A549 (cell line): ENCODE measurements around the gene CD109. TPM values are rescaled to one million over a fixed set of nuclear protein-coding genes. Genes with fewer than 3 reads are reported as not detected.
A peak's percentile ranks its signal among the peaks of the same experiment; 100 is the strongest.

Experiments
- ATAC-seq, 2 experiments: fragments of 200-7000 bp in 1 of 2; fragments of >200 bp in 1 of 2; cut with Nextera tagmentation in 1 of 2; cut with Tn5 transposase in 1 of 2; 3 replicates each; pipeline versions ENCODE4 v1.8.0 to v1.9.1; 2018 to 2020; ENCODE audit warnings: mild to moderate bottlenecking in 1 of 2, moderate library complexity in 1 of 2
- CTCF ChIA-PET: fragments of 300-600 bp; sonication (Branson Sonifier 250); formaldehyde crosslinking; extraction: SDS; loops from one replicate; lab custom pipeline; 2021; ENCODE audit warnings: antibody characterized with exemption, inconsistent platforms; lab: Yijun Ruan, JAX
- POLR2A ChIA-PET: fragments of 350-600 bp; formaldehyde crosslinking; extraction: SDS; loops from one replicate; lab custom pipeline; 2021; ENCODE audit warnings: antibody characterized with exemption, inconsistent platforms; lab: Yijun Ruan, JAX
- DNase-seq, 2 experiments: peaks; one replicate each; pipeline versions ENCODE4 v3.0.0 to v3.0.0-alpha.2; 2011 to 2016; ENCODE audit warnings: low read depth in 1 of 2, low spot score in 1 of 2
- FAIRE-seq: peaks from 2 replicates; lab custom pipeline; 2011; peaks lifted over from hg19 to GRCh38; lab: Jason Lieb, UNC
- H3K27ac ChIP-seq, 2 experiments: fragments of >200 bp; sonication (Bioruptor Twin); formaldehyde crosslinking; 3 replicates each; pipeline ENCODE4 v1.5.1; 2016 to 2017
- H3K4me1 ChIP-seq: fragments of >200 bp; sonication (Bioruptor Twin); formaldehyde crosslinking; 3 replicates; pipeline ENCODE4 v1.6.1; 2016
- H3K4me2 ChIP-seq: fragments of >200 bp; sonication (Bioruptor Twin); formaldehyde crosslinking; 3 replicates; pipeline ENCODE4 v1.6.1; 2016
- H3K4me3 ChIP-seq: fragments of >200 bp; sonication (Bioruptor Twin); formaldehyde crosslinking; 3 replicates; pipeline ENCODE4 v1.5.1; 2016
- H3K9me3 ChIP-seq: fragments of >200 bp; sonication (Bioruptor Twin); formaldehyde crosslinking; 3 replicates; pipeline ENCODE4 v1.6.1; 2016
- CBX2 ChIP-seq: fragments of 200-600 bp; sonication (generic); IDR thresholded peaks from 2 replicates; pipeline ENCODE4 v1.6.1; 2016; ENCODE audit warnings: low read depth, mild to moderate bottlenecking, borderline replicate concordance
- EHMT2 ChIP-seq: fragments of 200-600 bp; sonication (generic); IDR thresholded peaks from 2 replicates; pipeline ENCODE4 v1.6.1; 2016; ENCODE audit warnings: antibody characterized with exemption, low read depth, mild to moderate bottlenecking, moderate library complexity
- EP300 ChIP-seq, 2 experiments: fragments of >200 bp; sonication (Bioruptor Twin); formaldehyde crosslinking; IDR thresholded peaks; 2 replicates in 1 of 2; 3 replicates in 1 of 2; pipeline ENCODE4 v1.6.1; 2016 to 2017
- FOSB ChIP-seq: fragments of 250-450 bp; sonication (Bioruptor Pico); IDR thresholded peaks from 2 replicates; pipeline ENCODE4 v1.5.0; 2020; ENCODE audit warnings: mild to moderate bottlenecking, moderate library complexity
- FOSL2 ChIP-seq, 2 experiments: fragments of 450-650 bp in 1 of 2; fragments of >200 bp in 1 of 2; sonication (Bioruptor Twin) in 1 of 2; formaldehyde crosslinking; IDR thresholded peaks; 2 replicates each; pipeline versions ENCODE4 v1.5.0 to v1.6.1; 2016 to 2020; ENCODE audit warnings: mild to moderate bottlenecking in 1 of 2, moderate library complexity in 1 of 2
- GATA3 ChIP-seq: IDR thresholded peaks from 2 replicates; pipeline ENCODE4 v1.6.1; 2012; ENCODE audit warnings: borderline replicate concordance
- HOXB13 ChIP-seq: fragments of 250-450 bp; sonication (Bioruptor Pico); IDR thresholded peaks from 2 replicates; pipeline ENCODE4 v1.5.0; 2020; ENCODE audit warnings: low read depth, mild to moderate bottlenecking, moderate library complexity
- JUNB ChIP-seq: fragments of >200 bp; sonication (Bioruptor Twin); formaldehyde crosslinking; IDR thresholded peaks from 2 replicates; pipeline ENCODE4 v1.6.1; 2016
- KDM5A ChIP-seq: fragments of 200-600 bp; sonication (generic); IDR thresholded peaks from 2 replicates; pipeline ENCODE4 v1.6.1; 2016; ENCODE audit warnings: antibody characterized with exemption, mild to moderate bottlenecking
- MAFK ChIP-seq: fragments of 450-650 bp; IDR thresholded peaks from 2 replicates; pipeline ENCODE4 v1.6.1; 2014; ENCODE audit not compliant: partially characterized antibody
- MAZ ChIP-seq: fragments of 150-350 bp; IDR thresholded peaks from 2 replicates; pipeline ENCODE4 v1.6.1; 2014; ENCODE audit warnings: antibody characterized with exemption, low read depth, low read length, borderline replicate concordance
- MYC ChIP-seq: IDR thresholded peaks from 2 replicates; pipeline ENCODE4 v1.6.1; 2012; ENCODE audit warnings: mild to moderate bottlenecking, inconsistent platforms, low read length, improper control_type of control experiment, borderline replicate concordance
- NR3C1 ChIP-seq: fragments of >200 bp; sonication (Bioruptor Twin); formaldehyde crosslinking; IDR thresholded peaks from 3 replicates; pipeline ENCODE4 v1.6.1; 2017
- RAD21 ChIP-seq, 2 experiments: fragments of >200 bp in 1 of 2; sonication (Bioruptor Twin) in 1 of 2; formaldehyde crosslinking in 1 of 2; IDR thresholded peaks in 1 of 2; conservative IDR thresholded peaks in 1 of 2; 2 replicates in 1 of 2; 3 replicates in 1 of 2; pipeline ENCODE4 v1.6.1; 2012 to 2018; ENCODE audit warnings: inconsistent platforms in 1 of 2
- RARB ChIP-seq: fragments of 250-450 bp; sonication (Bioruptor Pico); IDR thresholded peaks from 2 replicates; pipeline ENCODE4 v1.8.0; 2021; ENCODE audit warnings: mild to moderate bottlenecking, moderate library complexity
- RFX5 ChIP-seq: fragments of 450-650 bp; IDR thresholded peaks from 2 replicates; pipeline ENCODE4 v1.7.1; 2014; ENCODE audit warnings: antibody characterized with exemption, mild to moderate bottlenecking, moderate library complexity
- SMC3 ChIP-seq: fragments of >200 bp; sonication (Bioruptor Twin); formaldehyde crosslinking; IDR thresholded peaks from 3 replicates; pipeline ENCODE4 v1.6.1; 2018; ENCODE audit warnings: inconsistent platforms
- SREBF2 ChIP-seq: fragments of 450-650 bp; IDR thresholded peaks from 2 replicates; pipeline ENCODE4 v1.6.1; 2014; ENCODE audit warnings: mild to moderate bottlenecking, moderate library complexity
- TFCP2L1 ChIP-seq: fragments of 250-450 bp; sonication (Bioruptor Pico); IDR thresholded peaks from 2 replicates; pipeline ENCODE4 v1.5.0; 2021; ENCODE audit warnings: mild to moderate bottlenecking
- TP53 ChIP-seq: fragments of 250-450 bp; sonication (Bioruptor Pico); IDR thresholded peaks from 2 replicates; pipeline ENCODE4 v1.5.0; 2021; ENCODE audit warnings: mild to moderate bottlenecking, moderate library complexity
- WGBS: methylation state at CpG from one replicate; pipeline ENCODE4 v1.1.6; 2017; ENCODE audit errors: missing lambda C conversion rate; 5-methylcytosine and 5-hydroxymethylcytosine counted together
- polyA plus RNA-seq, 4 experiments: library from polyadenylated mRNA; depleted of rRNA in 3 of 4; stranded (reverse); fragments of >200 nt; fragmentation: RNase III in 1 of 4; extraction: RNeasy Plus Mini Kit Qiagen cat#74134 plus additional on column Dnase treatment in 1 of 4; gene quantifications; 2 replicates in 3 of 4; 3 replicates in 1 of 4; pipeline ENCODE4 v1.2.3, GENCODE V29; 2011 to 2017
- TF ChIP-seq, protein P1 (sequence below): fragments of >200 bp; sonication (Bioruptor Twin); formaldehyde crosslinking; IDR thresholded peaks from 3 replicates; pipeline ENCODE4 v1.5.1; 2016

The CD109 gene
- polyA plus RNA-seq, 2 of the 4 experiments (the other 2 are of a cell fraction) = 18.3 to 56.7 TPM

GRCh38 chr6:73727114-73727513 is 31.1 kb downstream of the CD109 start (continued):
- TF ChIP-seq FOSL2 (IDR thresholded peaks at IDR 0.05) (no peak), FOSL2 (CRISPR knock-in tag; IDR thresholded peaks at IDR 0.05) (no peak), MYC (no peak)

DNA sequence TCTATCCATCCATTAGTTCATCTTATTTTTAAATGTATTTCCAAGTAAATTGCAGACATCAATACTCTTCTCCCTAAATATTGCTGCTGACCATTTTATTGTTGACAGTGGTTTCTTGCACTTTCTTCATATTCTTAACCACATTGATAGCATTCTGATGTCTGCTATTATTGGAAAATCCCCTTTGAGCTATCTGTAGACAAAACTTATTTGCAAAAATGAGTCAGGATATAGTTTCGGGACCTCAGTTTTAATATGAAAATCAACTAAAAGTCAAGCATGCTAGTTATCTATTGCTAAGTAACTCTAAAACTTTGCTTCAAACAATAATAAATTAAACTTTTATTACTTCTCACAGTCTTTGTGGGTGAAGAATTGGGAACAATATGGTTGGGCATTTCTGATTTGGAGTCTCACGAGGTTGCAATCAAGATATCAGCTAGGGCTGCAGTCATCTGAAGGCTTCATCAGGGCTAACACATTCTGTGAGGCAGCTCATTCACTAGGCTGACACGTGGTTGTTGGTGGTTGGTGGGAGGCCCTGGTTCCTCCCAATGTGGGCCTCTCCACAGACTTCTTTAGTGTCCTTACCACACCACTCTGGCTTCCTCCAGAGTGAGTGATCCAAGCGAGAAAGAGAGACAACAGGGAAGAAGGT is 32.7 kb downstream of the CD109 start:
- FAIRE-seq (no peak), ATAC-seq (no peak), DNase-seq (no peak)
- no peak overlapping the region for H3K4me2 ChIP-seq
- no peak overlapping the region for H3K4me3 ChIP-seq
- TF ChIP-seq EHMT2 (no peak), JUNB (no peak), GATA3 (no peak), EP300 (IDR thresholded peaks at IDR 0.05) (no peak), TFCP2L1 (CRISPR knock-in tag) (no peak), MAFK (no peak), TP53 (no peak), FOSB (CRISPR knock-in tag) (no peak), MAZ (no peak), KDM5A (no peak)
- no peaks in the 10 kb centered on the region for H3K9me3 ChIP-seq
- H3K27ac ChIP-seq = no peak overlapping the region
- WGBS = 75% methylated on average over 4 of the region's 4 CpGs
- peaks cover 4% of the 10 kb centered on the region; the same call in 1 of the 3 replicates for H3K4me1 ChIP-seq
- ChIA-PET POLR2A (no interaction called here), CTCF (interaction anchor here (1.0 to 6.0 kb wide), 3 partner anchors 9 to 53 kb away, joined by 3 to 114 read pairs (median 7); no protein-coding TSS in a partner anchor)

- Histone ChIP-seq H3K4me3 (no peak overlapping the region), H3K4me2 (no peak overlapping the region), H3K27ac (no peak overlapping the region), H3K9me3 (no peaks in the 10 kb centered on the region), H3K4me1 (peaks cover 4% of the 10 kb centered on the region; the same call in 1 of the 3 replicates)
- 91% methylated on average over 4 of the region's 5 CpGs for WGBS
- no peak for TF ChIP-seq NR3C1
- no peak for TF ChIP-seq CBX2
- TF ChIP-seq HOXB13 = no peak
- no peak for TF ChIP-seq RARB (CRISPR knock-in tag)
- POLR2A ChIA-PET = no interaction called here
- ATAC-seq = no peak
- FAIRE-seq = no peak
- CTCF ChIA-PET = interaction anchor here (1.4 to 6.0 kb wide), 3 partner anchors 40 to 56 kb away, joined by 3 to 114 read pairs (median 5); no protein-coding TSS in a partner anchor
- DNase-seq = no peak
Measured at GRCh38 chr6:73731285-73731684, 35.3 kb downstream of the CD109 start.

DNA sequence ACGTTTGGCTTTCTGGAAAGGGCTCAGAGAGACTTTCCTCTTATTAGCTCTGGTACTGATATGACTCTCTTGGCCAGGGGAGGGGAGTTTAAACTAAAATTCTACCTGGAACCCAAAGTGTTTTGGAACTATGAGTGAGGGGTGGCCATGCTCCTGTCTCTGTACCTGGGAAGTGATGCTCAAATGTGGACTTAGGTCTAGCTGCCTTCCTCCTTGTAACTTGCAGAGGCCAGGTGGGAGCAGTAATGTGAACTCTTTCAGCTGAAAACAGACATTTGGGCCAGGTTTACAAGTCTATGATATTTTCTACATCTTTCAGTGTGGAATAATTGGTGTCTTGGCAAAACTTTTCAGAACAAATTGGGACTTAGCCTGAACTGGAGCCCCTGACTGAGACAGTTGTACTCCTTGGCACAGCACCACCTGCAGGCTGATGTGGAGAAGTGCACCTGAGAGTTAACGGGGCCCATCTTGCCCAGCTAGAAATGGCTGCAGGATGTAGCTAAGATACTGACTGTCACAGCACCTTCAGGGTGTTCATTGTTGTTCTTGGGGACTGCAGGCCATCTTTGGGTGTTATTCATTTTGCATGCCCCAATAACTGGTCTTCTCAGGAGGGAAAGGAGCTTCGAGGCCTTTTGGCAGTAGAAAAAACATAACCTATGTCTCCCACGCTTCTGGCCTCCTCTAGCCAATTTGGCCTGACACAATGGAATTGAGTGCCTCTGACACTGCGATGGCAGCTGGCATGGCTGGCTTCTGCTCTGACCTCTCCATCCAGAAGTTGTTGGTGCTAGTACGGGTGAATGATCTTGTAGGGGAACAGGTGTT is 37.1 kb downstream of the CD109 start:
- no peak overlapping the region for H3K4me3 ChIP-seq

More for the DNA sequence above, 37.1 kb downstream of the CD109 start:
- H3K4me1 ChIP-seq = peaks cover 4% of the 10 kb centered on the region; the same call in 1 of the 3 replicates
- DNase-seq (peak; percentile 25 to 66), FAIRE-seq (no peak), ATAC-seq (peak; percentile 96 to 97)
- 53% methylated on average over 6 of the region's 6 CpGs for WGBS
- ChIA-PET CTCF (interaction anchor here (0.6 to 6.0 kb wide), 33 partner anchors 10 to 1502 kb away, joined by 3 to 114 read pairs (median 5); partner anchors contain the start of gene SLC17A5), POLR2A (interaction anchor here (1.0 to 1.3 kb wide), 3 partner anchors 38 to 79 kb away, joined by 3 to 4 read pairs (median 3); partner anchors contain the start of gene SLC17A5)
- no peak overlapping the region for H3K4me2 ChIP-seq
- H3K27ac ChIP-seq = peak overlapping the region in 1 of 2 experiments; percentile 44; a peak in 1 of 6 replicates
- TF ChIP-seq RFX5 = no peak
- no peak for TF ChIP-seq SREBF2
- TF ChIP-seq, protein P1, sequence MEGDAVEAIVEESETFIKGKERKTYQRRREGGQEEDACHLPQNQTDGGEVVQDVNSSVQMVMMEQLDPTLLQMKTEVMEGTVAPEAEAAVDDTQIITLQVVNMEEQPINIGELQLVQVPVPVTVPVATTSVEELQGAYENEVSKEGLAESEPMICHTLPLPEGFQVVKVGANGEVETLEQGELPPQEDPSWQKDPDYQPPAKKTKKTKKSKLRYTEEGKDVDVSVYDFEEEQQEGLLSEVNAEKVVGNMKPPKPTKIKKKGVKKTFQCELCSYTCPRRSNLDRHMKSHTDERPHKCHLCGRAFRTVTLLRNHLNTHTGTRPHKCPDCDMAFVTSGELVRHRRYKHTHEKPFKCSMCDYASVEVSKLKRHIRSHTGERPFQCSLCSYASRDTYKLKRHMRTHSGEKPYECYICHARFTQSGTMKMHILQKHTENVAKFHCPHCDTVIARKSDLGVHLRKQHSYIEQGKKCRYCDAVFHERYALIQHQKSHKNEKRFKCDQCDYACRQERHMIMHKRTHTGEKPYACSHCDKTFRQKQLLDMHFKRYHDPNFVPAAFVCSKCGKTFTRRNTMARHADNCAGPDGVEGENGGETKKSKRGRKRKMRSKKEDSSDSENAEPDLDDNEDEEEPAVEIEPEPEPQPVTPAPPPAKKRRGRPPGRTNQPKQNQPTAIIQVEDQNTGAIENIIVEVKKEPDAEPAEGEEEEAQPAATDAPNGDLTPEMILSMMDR = peak; percentile 71
- TF ChIP-seq RAD21 (conservative IDR thresholded peaks at IDR 0.05 in 1 of 2, IDR thresholded peaks at IDR 0.05 in 1 of 2) = peak; percentile 76 to 79
- peak; percentile 86 for TF ChIP-seq SMC3
- H3K9me3 ChIP-seq = no peaks in the 10 kb centered on the region
